ENCODE data around the gene ALDH1B1. TPM values are rescaled to one million over a fixed set of nuclear protein-coding genes. Genes with fewer than 3 reads are reported as not detected.
A peak's percentile ranks its signal among the peaks of the same experiment; 100 is the strongest.

Gene ALDH1B1
- total RNA-seq, 2 donors from 2014 or later, result 15.6 to 29.1 TPM

- H3K9me3 Mint-ChIP-seq, result no peaks in the 10 kb centered on the region
- peak within 1 kb of the TSS; percentile 56 for H3K4me3 Mint-ChIP-seq
- H3K4me1 Mint-ChIP-seq, result peaks cover 4% of the 10 kb centered on the region
- H3K27me3 Mint-ChIP-seq, result peaks cover 47% of the 10 kb centered on the region
- no peak within 1 kb of the TSS for H3K27ac Mint-ChIP-seq
- H3K36me3 Mint-ChIP-seq (ENCODE audit: low read depth), result no peaks in the 10 kb centered on the region
- ATAC-seq (replicated peaks), result peak; percentile 38
Measured at GRCh38 chr9:38423973-38424843, 31.7 kb downstream of the ALDH1B1 start, which contains the start of gene IGFBPL1. Gene IGFBPL1 (minus strand): TSS chr9:38424454. CDS start chr9:38424424, 30 bp downstream.

GRCh38 chr9:38424918-38425317 is 32.4 kb downstream of the ALDH1B1 start:
- ATAC-seq (replicated peaks), result no peak
- peaks cover 4% of the 10 kb centered on the region for H3K4me1 Mint-ChIP-seq
- H3K4me3 Mint-ChIP-seq, result peak overlapping the region; percentile 2
- no peak overlapping the region for H3K27ac Mint-ChIP-seq
- no peaks in the 10 kb centered on the region for H3K9me3 Mint-ChIP-seq
- peaks cover 47% of the 10 kb centered on the region for H3K27me3 Mint-ChIP-seq
- H3K36me3 Mint-ChIP-seq (ENCODE audit: low read depth), result no peaks in the 10 kb centered on the region

DNA sequence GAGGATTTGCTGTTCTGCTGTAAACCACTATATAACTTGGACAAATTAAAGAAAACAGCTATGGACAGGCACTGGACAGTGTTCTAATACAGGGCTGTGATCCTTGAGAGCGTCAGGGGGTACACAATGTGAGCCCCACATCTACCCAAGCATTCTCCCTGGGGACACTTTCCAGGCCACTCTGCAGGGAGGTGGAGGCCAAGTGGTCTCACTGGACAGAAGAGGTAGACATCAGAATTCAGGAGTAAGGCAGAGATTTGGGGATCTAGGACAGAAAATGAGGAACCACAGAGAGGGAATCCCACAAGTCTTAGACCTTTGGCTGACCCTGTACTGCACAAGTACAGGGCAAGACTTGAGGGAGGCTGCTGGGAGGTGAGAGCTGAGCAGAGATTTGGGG is 35.6 kb downstream of the ALDH1B1 start:
- H3K27me3 Mint-ChIP-seq, result peaks cover 27% of the 10 kb centered on the region
- no peak overlapping the region for H3K27ac Mint-ChIP-seq
- no peaks in the 10 kb centered on the region for H3K36me3 Mint-ChIP-seq (ENCODE audit: low read depth)
- no peaks in the 10 kb centered on the region for H3K9me3 Mint-ChIP-seq
- H3K4me1 Mint-ChIP-seq, result peaks cover 13% of the 10 kb centered on the region
- no peak overlapping the region for H3K4me3 Mint-ChIP-seq
- ATAC-seq (replicated peaks), result no peak

DNA sequence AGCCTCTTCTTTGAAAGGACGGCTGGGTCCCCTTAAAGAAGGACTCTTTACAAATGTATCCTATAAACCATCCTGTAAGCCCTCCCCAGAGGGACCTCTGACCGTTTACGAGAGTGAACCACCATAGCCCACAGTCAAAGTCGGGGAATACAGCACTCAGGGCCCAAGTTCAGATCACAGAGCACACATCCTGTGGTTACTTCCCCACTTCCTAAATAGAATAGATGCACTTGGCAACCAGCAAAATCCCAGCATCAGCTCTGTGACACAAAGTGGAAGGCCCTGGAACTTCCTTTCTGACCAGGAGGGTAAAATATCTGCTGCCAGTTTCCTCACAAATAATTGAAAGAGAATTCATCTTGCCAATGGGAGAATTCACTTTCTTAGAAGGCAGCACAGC is 38.6 kb downstream of the ALDH1B1 start:
- Mint-ChIP-seq H3K4me3 (no peak overlapping the region), H3K36me3 (ENCODE audit: low read depth) (no peaks in the 10 kb centered on the region), H3K27ac (no peak overlapping the region), H3K9me3 (no peaks in the 10 kb centered on the region), H3K4me1 (peaks cover 9% of the 10 kb centered on the region), H3K27me3 (peaks cover 11% of the 10 kb centered on the region)
- ATAC-seq (replicated peaks), result no peak

GRCh38 chr9:38432922-38433510 is 40.5 kb downstream of the ALDH1B1 start:
- Mint-ChIP-seq H3K4me3 (no peak overlapping the region), H3K36me3 (ENCODE audit: low read depth) (no peaks in the 10 kb centered on the region), H3K4me1 (peaks cover 9% of the 10 kb centered on the region), H3K9me3 (no peaks in the 10 kb centered on the region), H3K27ac (no peak overlapping the region), H3K27me3 (peaks cover 4% of the 10 kb centered on the region)
- no peak for ATAC-seq (replicated peaks)

GRCh38 chr9:38434365-38434764 is 41.9 kb downstream of the ALDH1B1 start:
- Mint-ChIP-seq H3K27me3 (peaks cover 6% of the 10 kb centered on the region), H3K4me3 (no peak overlapping the region), H3K36me3 (ENCODE audit: low read depth) (no peaks in the 10 kb centered on the region), H3K27ac (no peak overlapping the region), H3K4me1 (peaks cover 9% of the 10 kb centered on the region), H3K9me3 (no peaks in the 10 kb centered on the region)
- ATAC-seq (replicated peaks), result no peak

DNA sequence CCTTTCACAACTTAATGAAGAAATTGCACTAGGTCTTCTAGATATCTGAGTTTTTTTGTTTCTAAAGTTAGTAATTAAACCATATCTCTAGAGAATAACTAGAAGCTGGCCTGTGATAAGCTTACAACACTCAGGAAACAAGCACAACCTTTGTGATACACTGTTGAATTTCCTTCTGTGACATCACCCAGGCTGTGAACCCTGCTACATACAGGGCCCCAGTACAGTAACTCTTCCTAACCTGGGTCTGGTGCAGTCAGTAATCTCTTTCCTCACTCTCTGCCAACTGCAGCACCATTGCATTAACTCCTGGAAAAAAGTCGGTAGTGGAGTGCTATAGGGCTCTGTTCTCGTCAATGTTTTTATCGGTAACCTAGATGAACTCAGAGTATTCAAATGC is 42.4 kb downstream of the ALDH1B1 start:
- peaks cover 9% of the 10 kb centered on the region for H3K4me1 Mint-ChIP-seq
- H3K27me3 Mint-ChIP-seq, result peaks cover 6% of the 10 kb centered on the region
- ATAC-seq (replicated peaks), result no peak
- H3K9me3 Mint-ChIP-seq, result no peaks in the 10 kb centered on the region
- no peak overlapping the region for H3K27ac Mint-ChIP-seq
- H3K4me3 Mint-ChIP-seq, result no peak overlapping the region
- no peaks in the 10 kb centered on the region for H3K36me3 Mint-ChIP-seq (ENCODE audit: low read depth)

- H3K4me3 Mint-ChIP-seq, result no peak overlapping the region
- no peak overlapping the region for H3K27ac Mint-ChIP-seq
- peaks cover 10% of the 10 kb centered on the region for H3K27me3 Mint-ChIP-seq
- no peak for ATAC-seq (replicated peaks)
- H3K36me3 Mint-ChIP-seq (ENCODE audit: low read depth), result no peaks in the 10 kb centered on the region
- H3K4me1 Mint-ChIP-seq, result peaks cover 9% of the 10 kb centered on the region
- no peaks in the 10 kb centered on the region for H3K9me3 Mint-ChIP-seq
Measured at GRCh38 chr9:38435521-38435920, 43.0 kb downstream of the ALDH1B1 start.

DNA sequence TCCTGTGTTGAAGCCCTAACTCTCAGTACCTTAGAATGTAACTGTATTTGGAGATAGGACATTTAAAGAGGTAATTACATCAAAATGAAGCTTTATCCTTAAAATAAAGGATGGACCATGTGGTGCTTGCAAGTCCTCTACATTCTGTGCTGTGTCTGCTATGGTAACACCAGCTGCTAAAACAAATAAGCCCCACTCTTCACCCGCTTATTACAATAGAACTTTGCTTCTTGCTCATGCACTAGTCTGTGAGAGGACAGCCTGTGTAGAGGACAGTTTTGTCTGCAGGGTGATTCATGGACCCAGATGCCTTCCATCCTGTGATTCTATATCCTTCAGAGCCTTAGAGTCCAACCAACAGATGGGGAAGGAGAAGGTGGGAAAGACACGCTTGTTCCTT is 44.2 kb downstream of the ALDH1B1 start:
- peaks cover 10% of the 10 kb centered on the region for H3K27me3 Mint-ChIP-seq
- no peaks in the 10 kb centered on the region for H3K9me3 Mint-ChIP-seq
- no peak overlapping the region for H3K4me3 Mint-ChIP-seq
- ATAC-seq (replicated peaks), result no peak
- H3K36me3 Mint-ChIP-seq (ENCODE audit: low read depth), result no peaks in the 10 kb centered on the region
- peaks cover 4% of the 10 kb centered on the region for H3K4me1 Mint-ChIP-seq
- H3K27ac Mint-ChIP-seq, result no peak overlapping the region

- no peak overlapping the region for H3K27ac Mint-ChIP-seq
- peaks cover 10% of the 10 kb centered on the region for H3K27me3 Mint-ChIP-seq
- H3K9me3 Mint-ChIP-seq, result no peaks in the 10 kb centered on the region
- peaks cover 2% of the 10 kb centered on the region for H3K4me1 Mint-ChIP-seq
- no peaks in the 10 kb centered on the region for H3K36me3 Mint-ChIP-seq (ENCODE audit: low read depth)
- no peak for ATAC-seq (replicated peaks)
- no peak overlapping the region for H3K4me3 Mint-ChIP-seq
Measured at GRCh38 chr9:38437193-38437823, 44.8 kb downstream of the ALDH1B1 start.

DNA sequence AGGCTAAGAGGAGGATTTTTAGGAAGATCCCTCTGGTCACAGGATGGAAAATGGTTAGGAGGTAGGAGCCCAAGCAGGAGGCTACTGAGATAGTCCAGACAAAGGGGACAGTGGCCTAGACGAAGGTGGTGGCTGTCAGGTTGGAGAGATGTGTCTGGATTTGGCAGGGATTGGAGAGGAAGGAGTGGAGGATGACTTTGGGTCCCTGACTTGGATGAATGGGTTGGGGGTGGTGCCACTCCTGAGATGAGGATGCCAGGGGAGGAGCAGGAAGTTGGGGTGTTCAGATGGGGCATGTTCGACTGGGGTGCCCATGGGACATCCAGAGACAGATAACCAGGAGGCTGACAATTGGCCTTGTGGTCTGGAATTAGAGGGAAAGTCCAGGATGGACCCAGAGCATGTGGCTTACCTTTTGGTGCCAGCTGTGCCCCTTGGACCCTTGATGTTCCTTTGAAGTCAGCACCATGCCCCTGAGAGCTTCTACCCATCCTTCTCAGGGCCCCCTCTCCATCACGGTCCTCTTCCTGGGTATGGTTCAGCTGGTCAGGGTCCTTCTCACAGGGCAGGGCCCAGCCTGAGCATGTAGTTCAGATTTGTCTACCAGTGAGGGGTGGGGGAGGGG is 46.9 kb downstream of the ALDH1B1 start:
- Mint-ChIP-seq H3K4me3 (no peak overlapping the region), H3K27ac (no peak overlapping the region), H3K4me1 (no peaks in the 10 kb centered on the region), H3K27me3 (peaks cover 12% of the 10 kb centered on the region), H3K9me3 (no peaks in the 10 kb centered on the region), H3K36me3 (ENCODE audit: low read depth) (no peaks in the 10 kb centered on the region)
- ATAC-seq (replicated peaks), result no peak

- Mint-ChIP-seq H3K4me1 (no peaks in the 10 kb centered on the region), H3K9me3 (no peaks in the 10 kb centered on the region), H3K27ac (no peak overlapping the region), H3K36me3 (ENCODE audit: low read depth) (no peaks in the 10 kb centered on the region), H3K27me3 (peaks cover 14% of the 10 kb centered on the region), H3K4me3 (no peak overlapping the region)
- no peak for ATAC-seq (replicated peaks)
Measured at GRCh38 chr9:38439916-38440301, 47.4 kb downstream of the ALDH1B1 start.

DNA sequence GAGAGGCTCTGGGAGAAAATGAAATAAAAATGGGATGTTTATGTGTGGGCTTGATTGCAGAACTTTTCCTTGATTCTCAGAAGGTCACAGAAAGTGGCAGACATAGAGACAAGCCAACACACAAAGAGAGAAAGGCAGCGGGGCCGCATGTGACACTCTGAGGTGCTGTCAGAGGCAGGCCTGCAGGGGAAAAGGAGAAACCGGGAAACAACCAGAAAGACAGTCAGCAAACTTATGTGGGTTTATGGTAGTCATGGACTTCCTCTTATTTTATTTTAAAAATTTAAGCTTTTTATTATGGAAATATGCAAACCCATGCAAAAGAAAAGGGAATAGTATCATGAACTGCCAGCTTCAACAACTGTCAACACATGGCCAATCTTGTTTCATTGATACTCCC is 48.0 kb downstream of the ALDH1B1 start:
- ATAC-seq (replicated peaks), result no peak
- no peaks in the 10 kb centered on the region for H3K4me1 Mint-ChIP-seq
- H3K9me3 Mint-ChIP-seq, result no peaks in the 10 kb centered on the region
- no peak overlapping the region for H3K27ac Mint-ChIP-seq
- H3K36me3 Mint-ChIP-seq (ENCODE audit: low read depth), result no peaks in the 10 kb centered on the region
- H3K4me3 Mint-ChIP-seq, result no peak overlapping the region
- H3K27me3 Mint-ChIP-seq, result peaks cover 14% of the 10 kb centered on the region

- Mint-ChIP-seq H3K27ac (no peak overlapping the region), H3K36me3 (ENCODE audit: low read depth) (no peaks in the 10 kb centered on the region), H3K4me3 (no peak overlapping the region), H3K27me3 (peaks cover 18% of the 10 kb centered on the region), H3K9me3 (no peaks in the 10 kb centered on the region), H3K4me1 (no peaks in the 10 kb centered on the region)
- no peak for ATAC-seq (replicated peaks)
Measured at GRCh38 chr9:38441347-38442085, 49.0 kb downstream of the ALDH1B1 start.
